DMS114 treated with DMSO at 0.1 percent for 48 hours (cell line): Measurements from ENCODE around the gene LCOR.

Experiments used
- DNase-seq: peaks from one replicate; lab custom pipeline; 2025; ENCODE audit not compliant: unreplicated experiment; lab: John Stamatoyannopoulos, UW

Gene LCOR

DNA sequence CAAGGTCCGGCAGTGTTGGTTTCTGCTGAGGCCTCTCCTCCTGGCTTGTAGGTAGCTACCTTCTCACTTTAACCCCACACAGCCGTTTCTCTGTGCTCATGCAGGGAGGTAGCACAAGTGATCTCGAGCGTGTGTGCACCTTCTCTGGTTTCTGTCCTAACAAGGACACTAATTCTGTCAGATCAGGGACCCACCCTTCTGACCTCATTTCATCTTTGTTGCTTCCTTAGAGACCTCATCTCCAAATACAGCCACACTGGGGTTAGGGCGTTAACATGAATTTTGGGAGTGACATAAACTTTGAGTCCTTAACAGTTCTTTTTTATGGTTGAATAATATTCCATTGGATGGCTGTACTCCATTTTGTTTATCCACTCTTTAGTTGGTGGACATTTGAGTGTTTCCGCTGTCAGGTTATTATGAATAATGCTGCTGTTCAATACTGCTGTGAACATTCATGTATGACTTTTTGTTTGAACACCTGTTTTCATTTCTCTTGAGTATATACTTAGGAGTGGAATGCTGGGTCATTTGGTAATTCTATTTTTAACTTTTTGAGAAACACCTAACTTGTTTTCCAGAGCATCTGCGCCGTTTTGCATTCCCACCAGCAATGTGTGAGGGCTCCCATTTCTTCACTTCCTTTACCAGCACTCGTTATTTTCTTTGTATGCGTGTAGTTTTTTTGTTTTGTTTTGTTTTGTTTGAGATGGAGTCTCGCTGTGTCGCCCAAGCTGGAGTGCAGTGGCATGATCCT lies 57.5 kb downstream of the LCOR start:
- DNase-seq = no peak

DNA sequence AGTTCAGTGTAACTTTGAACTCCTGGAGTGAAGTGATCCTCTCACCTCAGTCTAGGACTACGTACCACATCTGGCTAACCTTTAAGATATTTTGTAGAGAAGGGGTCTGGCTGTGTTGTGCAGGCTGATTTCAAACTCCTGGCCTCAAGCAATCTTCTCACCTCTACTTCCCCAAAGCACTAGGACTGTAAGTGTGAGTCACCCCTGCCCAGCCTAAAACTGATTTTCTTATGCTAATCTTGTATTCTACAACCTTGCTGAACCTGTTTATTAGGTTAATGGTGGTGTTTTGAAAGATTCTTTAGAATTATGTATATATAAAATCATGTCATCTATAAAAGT lies 58.0 kb downstream of the LCOR start:
- DNase-seq = no peak

DNA sequence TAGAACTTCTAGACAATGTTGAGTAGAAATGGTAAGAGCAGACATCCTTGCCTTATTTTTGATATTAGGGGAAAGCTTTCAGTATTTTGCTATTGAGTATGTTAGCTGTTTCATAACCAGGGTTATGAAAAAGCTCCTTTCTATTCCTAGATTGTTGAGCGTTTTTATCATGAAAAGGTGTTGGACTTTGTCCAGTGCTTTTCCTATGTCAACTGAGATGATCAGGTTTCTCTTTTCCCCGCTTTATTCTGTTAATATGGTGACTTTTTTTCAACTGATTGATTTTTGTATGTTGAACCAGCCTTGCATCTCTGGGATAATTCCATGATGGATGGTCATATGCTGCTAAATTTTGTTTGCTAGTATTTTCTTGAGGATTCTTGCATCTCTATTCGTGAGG lies 58.5 kb downstream of the LCOR start:
- DNase-seq = no peak

DNA sequence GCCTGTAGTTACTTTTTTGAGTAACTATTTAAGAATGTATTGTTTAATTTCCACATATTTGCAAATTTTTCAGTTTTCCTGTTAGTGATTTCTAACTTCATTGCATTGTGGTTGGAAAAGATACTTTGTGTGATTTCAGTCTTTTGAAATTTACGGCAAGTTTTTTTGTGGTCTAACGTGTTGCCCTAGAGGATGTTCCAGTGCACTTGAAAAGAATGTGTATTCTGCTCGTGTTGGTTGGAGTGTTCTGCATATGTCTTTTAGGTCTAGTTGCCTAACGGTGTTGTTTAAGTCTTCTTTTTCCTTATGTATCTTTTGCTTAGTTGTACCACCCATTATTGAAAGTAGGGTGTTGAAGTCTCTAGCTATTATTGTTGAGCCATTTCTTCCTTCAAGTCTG lies 59.7 kb downstream of the LCOR start:
- DNase-seq = no peak

DNA sequence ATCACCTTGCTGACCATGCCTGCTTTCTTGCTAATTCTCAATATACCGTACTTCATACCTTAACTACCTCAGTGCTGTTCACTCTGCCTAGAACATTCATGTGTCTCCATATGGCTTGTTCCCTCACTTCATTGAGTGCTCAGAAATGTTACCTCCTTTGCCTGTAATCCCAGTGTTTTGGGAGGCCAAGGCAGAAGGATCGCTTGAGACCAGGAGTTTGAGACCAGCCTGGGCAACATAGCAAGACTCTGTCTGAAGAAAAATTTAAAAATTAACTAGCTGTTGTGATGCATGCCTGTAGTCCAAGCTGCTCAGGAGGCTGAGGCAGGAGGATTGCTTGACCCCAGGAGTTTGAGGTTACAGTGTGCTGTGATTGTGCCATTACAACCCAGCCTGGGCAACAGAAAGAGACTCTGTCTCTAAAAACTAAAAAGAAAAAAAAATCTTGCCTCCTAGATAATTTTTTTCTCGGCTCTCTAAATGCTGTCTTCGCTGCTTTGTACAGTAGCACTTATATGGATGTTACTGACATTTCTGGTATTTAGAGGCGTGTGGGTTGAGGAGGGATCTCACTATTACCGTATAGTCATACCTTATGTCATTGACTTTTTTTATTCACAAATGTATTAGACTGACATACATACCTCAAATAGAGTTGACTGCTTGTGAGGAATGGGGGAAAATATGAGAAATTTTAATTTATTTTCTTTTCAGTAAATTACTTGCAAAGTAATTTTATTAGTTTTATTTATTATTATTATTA lies 63.7 kb downstream of the LCOR start:
- DNase-seq = no peak

DNA sequence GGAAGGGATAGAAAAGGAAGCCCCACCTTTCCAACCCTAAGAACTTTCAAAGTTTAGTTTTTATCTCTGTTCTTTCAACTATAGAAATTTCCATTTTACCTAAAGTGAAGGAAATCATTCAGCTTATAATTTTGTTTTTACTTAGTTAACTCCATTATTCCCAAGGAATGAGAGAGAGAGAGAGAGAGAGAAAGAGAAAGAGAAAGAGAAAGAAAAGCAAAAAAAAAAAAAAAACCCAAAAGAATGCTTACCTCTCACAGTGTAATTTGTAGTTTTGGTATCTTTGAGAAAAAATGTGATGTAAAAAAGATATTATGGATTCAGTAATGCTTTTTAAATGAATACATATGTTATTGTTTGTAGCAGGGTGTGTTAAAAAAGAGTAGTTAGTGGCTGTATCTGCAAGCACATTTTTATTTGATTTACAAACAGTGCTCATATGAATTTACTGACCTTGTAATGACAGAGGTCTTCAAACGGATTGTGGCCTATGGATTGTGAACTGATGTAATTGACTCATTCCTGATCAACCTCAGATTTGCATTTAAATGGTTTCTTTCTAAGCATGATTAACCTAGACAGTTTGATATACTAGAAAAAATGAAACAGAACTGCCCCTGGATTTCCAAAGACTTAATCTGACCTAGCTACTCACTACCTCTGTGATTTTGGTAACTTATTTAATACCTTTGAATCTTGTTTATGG lies 64.9 kb downstream of the LCOR start:
- DNase-seq = no peak

DNA sequence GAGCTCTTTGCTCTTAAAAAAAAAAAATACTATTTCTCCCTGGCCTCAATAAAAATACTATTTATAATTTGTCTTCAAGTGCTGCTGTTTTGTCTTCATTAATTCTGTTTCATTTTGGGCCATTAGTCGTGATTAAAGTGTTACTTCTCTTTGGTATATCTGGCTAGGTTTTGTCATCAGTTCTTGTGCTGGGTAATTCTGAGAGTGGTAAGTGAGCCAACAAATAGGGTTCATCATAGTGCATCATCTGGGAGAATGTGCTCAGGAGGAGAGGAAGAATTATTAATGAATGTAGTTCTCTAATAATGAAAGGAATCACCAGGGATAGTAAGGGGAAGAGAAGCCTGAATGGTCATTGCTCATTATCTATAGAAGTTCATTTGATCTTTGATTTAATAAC lies 70.0 kb downstream of the LCOR start:
- DNase-seq = no peak

DNA sequence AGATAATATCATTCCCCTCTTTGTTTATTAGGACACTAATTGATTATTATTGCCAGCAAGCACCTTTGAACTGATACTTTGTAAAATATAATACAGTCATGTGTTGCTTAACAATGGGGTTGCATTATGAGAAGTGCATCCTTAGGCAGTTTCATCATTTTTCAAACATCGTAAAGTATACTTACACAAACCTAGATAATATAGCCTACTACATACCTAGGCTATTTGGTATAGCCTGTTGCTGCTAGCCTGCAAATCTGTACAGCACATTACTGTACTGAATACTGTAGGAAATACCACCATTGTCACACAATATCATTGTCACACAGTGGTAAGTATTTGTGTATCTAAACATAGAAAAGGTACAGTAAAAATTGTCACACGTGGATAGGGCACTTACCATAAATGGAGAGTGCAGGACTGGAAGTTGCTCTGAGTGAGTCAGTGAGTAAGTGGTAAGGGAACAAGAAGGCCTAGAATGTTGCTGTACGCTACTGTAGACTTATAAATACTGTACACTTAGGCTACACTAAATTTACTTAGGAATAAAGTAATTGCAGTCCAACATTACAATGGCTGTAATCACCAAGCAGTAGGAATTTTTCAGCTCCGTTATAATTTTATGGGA lies 70.7 kb downstream of the LCOR start:
- no peak for DNase-seq

DNA sequence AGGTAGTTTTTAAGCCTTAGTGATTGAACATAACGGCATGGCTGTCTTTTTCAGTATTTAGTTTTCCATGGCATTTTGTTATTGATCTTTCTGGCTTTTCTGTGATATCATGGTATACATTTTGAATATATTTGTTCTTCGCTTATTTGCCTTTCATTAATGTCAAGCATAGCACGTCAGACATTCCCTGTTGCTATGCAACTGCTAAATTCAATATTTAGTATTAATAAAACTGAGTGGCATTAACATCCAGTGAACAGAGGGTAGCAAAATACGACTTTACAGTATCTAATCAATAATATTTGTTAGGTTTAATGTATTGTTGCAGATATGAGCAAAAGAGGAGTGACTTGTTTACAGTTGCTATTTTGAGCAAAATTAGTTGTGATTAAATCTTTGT lies 72.5 kb downstream of the LCOR start:
- no peak for DNase-seq

DNA sequence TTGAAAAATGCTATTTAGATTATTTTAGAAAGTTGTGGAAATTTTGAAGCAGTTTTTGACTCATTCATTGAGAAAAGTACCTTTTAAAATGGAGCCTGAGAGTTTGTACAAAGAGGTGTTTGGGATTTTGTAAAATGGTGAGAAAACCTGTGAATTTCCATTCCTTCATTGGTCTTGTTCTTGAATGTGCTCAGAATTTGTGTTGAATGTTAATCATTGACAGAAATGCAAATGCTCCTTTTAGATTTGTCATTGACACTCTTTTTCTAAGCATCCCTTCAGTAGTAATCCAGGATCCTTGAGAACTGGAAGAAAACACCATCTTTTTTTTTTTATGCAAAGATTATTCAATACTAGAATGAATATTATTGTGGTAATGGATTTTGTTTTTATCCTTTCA lies 74.8 kb downstream of the LCOR start:
- DNase-seq = no peak

DNA sequence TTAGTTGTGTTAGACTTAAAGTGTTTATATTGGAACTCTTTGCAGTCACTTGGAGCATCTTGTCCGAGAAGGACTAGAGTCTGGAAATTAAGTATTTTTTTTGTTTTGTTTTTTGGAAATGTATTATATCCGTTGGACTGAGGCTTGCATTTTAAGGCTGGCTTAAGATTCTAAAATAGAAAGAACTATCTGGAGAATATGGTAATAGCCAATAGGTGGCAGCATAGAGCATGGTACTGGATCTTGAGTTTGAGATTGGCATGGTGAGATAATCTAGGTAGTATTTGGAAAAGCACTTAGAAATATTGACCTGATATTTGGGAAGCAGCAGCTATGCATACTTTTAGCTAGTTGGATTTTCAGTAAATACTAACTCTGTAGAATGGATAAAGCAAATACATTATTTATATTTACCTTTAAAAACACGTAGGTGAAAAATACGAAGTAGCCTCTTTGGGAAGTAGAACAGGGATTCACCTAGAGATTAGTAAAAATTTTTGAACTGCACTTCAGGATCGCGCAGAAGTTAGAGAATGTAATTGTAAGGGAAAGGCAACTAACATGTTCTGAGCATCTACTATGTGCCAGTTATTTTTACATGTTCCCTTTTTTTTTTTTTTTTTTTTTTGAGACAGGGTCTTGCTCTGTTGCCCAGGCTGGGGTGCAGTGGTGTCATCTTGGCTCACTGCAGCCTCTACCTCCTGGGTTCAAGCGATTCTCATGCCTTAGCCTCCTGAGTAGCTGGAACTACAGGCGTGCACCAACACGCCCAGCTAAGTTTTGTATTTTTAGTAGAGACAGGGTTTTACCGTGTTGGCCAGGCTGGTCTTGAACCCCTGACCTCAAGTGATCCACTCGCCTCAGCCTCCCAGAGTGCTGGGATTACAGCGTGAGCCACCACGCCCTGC lies 78.6 kb downstream of the LCOR start:
- peak; percentile 25 for DNase-seq

DNA sequence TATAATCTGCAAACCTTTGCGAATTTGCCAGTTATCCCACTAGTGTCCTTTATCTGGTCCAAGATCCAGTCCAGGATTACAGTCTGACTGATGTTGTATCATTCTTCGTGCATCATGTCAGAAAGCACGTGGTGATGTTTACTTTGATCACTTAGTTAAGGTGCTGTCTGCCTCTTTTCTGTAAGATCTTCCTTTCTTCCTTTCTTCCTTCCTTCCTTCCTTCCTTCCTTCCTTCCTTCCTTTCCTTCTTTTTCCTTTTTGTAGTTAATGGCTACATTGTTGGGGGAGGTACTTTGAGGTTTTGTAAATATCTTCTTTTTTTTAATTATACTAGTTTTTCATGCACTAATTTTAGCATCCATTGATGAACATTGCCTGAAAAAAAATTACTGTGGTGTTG lies 80.3 kb downstream of the LCOR start:
- no peak for DNase-seq

DNA sequence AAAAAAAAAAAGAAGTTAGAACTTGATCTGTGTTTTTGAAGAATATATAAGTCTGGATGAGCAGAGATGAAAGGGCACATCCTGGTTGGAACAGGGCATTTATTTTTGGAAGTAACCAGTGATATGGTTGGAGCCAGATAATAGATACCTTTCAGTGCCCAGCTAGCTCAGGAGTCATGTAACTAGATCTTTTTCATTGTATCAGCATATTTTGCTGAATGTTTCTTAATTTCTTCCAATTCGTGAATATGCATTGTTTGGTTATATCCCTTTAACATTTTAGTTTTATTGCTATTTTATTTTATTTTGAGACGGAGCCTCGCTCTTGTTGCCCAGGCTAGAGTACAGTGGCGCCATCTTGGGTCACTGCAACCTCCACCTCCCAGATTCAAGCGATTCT lies 81.8 kb downstream of the LCOR start:
- DNase-seq = no peak

DNA sequence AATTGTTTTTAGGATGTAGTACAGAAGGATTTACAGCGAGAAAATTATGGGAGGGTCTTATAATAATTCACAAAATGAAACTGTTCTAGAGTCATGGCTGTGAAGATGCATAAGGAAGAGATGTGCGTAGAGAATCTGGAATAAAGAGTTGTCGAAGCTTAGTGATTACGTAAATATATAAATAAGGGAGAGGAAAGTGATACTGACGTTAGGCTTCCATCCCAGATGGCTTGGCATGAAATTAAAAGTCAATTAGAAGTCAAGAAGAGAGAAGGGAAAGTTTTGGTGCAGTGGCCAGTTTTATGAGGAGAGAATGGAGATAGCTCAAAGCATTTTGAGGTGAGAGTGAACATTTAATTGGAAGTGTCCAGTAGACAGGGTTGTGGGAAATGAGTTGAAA lies 85.5 kb downstream of the LCOR start:
- DNase-seq = no peak

DNA sequence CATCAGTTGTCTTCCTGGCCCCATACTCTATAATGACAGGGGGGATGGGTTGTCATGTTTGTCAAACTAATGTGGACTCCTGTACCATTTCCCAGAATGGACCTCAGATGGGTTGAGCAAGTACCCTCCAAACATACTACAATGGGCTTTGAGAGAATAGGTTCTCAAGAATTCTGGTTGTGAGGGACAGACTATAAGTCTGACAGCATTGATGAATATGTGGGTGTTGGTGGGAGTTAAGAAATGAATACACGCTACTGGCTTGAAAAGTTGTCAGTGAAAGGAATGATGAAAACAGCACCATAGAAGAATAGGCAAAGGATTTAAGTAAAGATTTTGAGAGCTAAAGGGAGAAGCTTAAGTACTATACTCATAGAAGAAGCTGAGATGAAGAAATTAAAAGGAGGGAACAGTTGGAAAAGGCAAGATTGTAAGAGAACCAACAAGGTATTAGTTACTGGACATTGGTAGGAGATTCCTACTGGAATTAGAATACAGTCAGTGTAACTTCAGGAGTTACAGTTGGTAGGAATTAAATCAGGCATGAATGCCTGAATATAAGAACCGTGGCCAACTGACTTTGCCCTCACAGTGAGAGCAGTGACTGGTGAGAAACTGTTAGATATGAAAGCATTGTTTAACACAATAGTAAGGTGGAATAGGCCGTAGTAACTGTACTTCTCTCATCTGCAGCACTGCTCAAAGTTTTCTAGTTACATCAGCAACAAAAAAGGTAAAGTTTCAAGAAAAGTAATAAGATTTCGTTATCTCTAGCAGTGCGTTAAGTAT lies 86.3 kb downstream of the LCOR start:
- DNase-seq = no peak

DNA sequence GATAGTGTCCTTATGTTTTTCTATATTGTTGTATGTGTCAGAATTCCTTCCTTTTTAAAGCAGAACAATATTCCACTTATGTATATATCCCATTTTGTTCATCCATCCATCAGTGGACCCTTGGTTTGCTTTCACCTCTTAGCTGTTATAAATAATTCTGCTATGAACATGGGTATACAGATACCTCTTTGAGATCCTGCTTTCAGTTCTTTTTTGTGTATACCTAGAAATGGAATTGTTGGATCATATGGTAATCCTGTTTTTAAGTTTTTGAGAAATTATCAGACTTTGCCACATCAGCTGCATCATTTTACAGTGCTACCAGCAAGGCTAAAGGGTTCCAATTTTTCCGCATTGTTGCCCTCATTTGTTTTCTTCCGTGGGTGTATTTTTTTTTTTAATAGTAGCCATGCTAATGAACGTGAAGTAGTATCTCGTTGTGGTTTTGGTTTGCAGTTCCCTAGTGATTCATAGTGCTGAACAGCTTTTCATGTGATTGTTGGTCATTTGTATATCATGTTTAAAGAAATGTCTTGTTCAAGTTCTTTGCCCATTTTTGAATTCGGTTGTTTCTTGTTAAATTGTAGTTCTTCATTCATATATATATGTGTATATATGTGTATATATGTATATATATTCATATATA lies 87.8 kb downstream of the LCOR start:
- no peak for DNase-seq

DNA sequence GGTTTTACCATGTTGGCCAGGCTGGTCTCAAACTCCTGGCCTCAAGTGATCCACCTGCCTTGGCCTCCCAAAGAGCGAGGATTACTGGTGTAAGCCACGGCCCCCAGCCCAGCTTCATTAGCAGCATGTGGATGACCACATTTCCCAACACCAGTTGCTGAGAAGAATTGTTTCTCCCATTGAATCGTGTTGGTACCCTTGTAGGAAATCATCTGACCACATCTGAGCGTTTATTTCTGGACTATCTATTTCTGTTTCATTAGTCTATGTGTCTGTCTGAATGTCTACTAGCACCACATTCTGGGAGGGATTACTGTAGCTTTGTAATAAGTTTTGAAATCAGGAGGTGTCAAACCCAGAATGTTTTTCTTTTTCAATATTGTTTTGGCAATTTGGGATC lies 89.6 kb downstream of the LCOR start:
- DNase-seq = no peak

DNA sequence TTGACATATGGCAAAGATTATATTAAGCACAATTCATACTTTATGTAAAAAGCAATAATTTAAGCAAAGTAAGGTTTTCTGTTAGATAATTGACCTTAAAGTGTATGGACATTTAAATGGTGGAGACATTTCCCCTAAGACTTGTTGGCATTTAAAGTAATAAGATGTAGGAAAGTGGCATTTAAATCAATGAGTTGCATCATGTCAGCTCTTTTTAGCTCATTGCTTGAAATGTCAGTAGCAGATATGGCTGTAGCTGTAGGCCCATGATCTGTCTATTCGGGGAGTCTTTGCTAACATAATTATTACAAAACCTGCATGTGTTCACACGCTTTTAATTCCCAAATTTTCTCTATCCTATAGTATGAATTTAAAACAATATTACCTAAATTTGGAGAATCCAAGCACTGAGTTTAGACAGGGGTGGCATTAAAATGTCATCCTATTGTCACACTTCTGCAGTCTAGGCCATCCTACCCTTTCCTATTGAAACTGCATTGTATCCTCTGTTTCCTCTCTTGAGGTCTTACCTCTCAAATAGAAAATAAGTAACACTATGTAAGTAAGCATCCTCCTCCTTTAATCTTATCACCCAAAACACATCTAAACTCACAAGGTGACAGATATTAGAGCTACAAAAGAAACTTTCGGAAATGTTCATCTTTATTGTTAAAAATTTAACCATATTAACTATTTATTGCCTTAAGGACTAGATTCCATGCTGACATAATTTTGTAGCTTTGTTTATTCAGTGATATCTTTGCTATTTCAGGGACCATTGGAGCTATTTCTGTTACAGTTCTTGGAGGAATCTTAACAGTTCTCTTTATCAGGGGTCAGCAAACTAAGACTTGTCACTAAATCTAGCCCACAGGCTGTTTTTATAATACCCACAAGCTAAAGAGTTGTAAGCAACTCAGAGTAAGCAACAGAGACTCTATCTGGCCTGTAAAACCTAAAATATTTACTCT lies 91.2 kb downstream of the LCOR start:
- DNase-seq = no peak
